Vagina (tissue), 2 donors: Measurements from ENCODE around the gene CHST1. TPM values are rescaled to one million over a fixed set of nuclear protein-coding genes. Genes with fewer than 3 reads are reported as not detected.

Experiments
- DNase-seq, 2 donors: peaks; one replicate each; pipeline ENCODE4 v3.0.0-alpha.2; 2017; ENCODE audit errors: extremely low spot score in 2 of 2
- H3K27ac ChIP-seq: fragments of 200-600 bp; sonication (generic); one replicate; pipeline ENCODE4 v1.5.1; 2019
- H3K27me3 ChIP-seq: fragments of 200-600 bp; sonication (generic); one replicate; pipeline ENCODE4 v1.5.1; 2019
- H3K36me3 ChIP-seq, 2 donors: fragments of 200-600 bp; sonication (generic); one replicate each; pipeline ENCODE4 v1.5.1; 2017 to 2019
- H3K4me1 ChIP-seq: fragments of 200-600 bp; sonication (generic); one replicate; pipeline ENCODE4 v1.5.1; 2019
- H3K4me3 ChIP-seq, 2 donors: fragments of 200-600 bp; sonication (generic); 1 replicate in 1 of 2; 2 replicates in 1 of 2; pipeline ENCODE4 v1.5.1; 2016 to 2019
- H3K9me3 ChIP-seq: fragments of 200-600 bp; sonication (generic); one replicate; pipeline ENCODE4 v1.5.1; 2019
- CTCF ChIP-seq, 3 experiments: fragments of 450-650 bp in 2 of 3; fragments of 200-600 bp in 1 of 3; sonication (generic) in 1 of 3; IDR thresholded peaks; one replicate each; pipeline ENCODE4 v1.5.1; 2017 to 2019; ENCODE audit warnings: antibody characterized with exemption in 3 of 3, mild to moderate bottlenecking in 2 of 3, moderate library complexity in 2 of 3
- POLR2A ChIP-seq, 2 donors: fragments of 450-650 bp; IDR thresholded peaks; one replicate each; pipeline ENCODE4 v1.6.1; 2017; ENCODE audit warnings: antibody characterized with exemption in 2 of 2, mild to moderate bottlenecking in 2 of 2, moderate library complexity in 2 of 2
- POLR2AphosphoS5 ChIP-seq, 2 donors: sonication (generic); formaldehyde crosslinking; IDR thresholded peaks; one replicate each; pipeline ENCODE4 v1.9.0; 2017; ENCODE audit warnings: antibody characterized with exemption in 2 of 2, mild to moderate bottlenecking in 2 of 2, low read depth in 1 of 2; ENCODE audit not compliant: insufficient read depth in 1 of 2
- intact Hi-C: fragments of 100-400 bp; cut with DNase I; formaldehyde crosslinking; loops from one replicate; pipeline ENCODE4 v1.15.1; 2023
- total RNA-seq: library from RNA; depleted of rRNA; stranded (reverse); fragments of >200 nt; gene quantifications from one replicate; pipeline ENCODE4 v1.2.3, GENCODE V29; 2016

CHST1 gene
- total RNA-seq, 1 donor from 2014 or later: 2.0 TPM

GRCh38 chr11:45650166-45651095 lies 15.0 kb downstream of the CHST1 start:
- Histone ChIP-seq H3K27ac (no peak overlapping the region), H3K4me1 (peaks cover 6% of the 10 kb centered on the region), H3K4me3 (no peak overlapping the region), H3K9me3 (no peaks in the 10 kb centered on the region), H3K36me3 (no peaks in the 10 kb centered on the region), H3K27me3 (no peaks in the 10 kb centered on the region)
- peak in 1 of 2 donors; percentile 76 for DNase-seq
- intact Hi-C loops: loop anchor here (10.0 kb wide), 1 partner anchor 286 kb away; no protein-coding TSS in a partner anchor
- TF ChIP-seq CTCF (IDR thresholded peaks at IDR 0.05) (no peak), POLR2AphosphoS5 (IDR thresholded peaks at IDR 0.05; ENCODE audit: insufficient read depth in 1 of 2, low read depth in 1 of 2) (no peak), POLR2A (IDR thresholded peaks at IDR 0.05) (no peak)

- intact Hi-C loops: loop anchor here (10.0 kb wide), 1 partner anchor 285 kb away; no protein-coding TSS in a partner anchor
- no peaks in the 10 kb centered on the region for H3K27me3 ChIP-seq
- DNase-seq: peak in 1 of 2 donors; percentile 47
- H3K4me1 ChIP-seq: no peaks in the 10 kb centered on the region
- H3K27ac ChIP-seq: no peak overlapping the region
- no peaks in the 10 kb centered on the region for H3K36me3 ChIP-seq
- H3K4me3 ChIP-seq: no peak overlapping the region
- TF ChIP-seq CTCF (IDR thresholded peaks at IDR 0.05): no peak
- no peak for TF ChIP-seq POLR2AphosphoS5 (IDR thresholded peaks at IDR 0.05; ENCODE audit: insufficient read depth in 1 of 2, low read depth in 1 of 2)
- TF ChIP-seq POLR2A (IDR thresholded peaks at IDR 0.05): no peak
- no peaks in the 10 kb centered on the region for H3K9me3 ChIP-seq
Measured at GRCh38 chr11:45649544-45650165, 15.8 kb downstream of the CHST1 start.

- no peaks in the 10 kb centered on the region for H3K27me3 ChIP-seq
Measured at GRCh38 chr11:45648931-45649330, 16.5 kb downstream of the CHST1 start.

GRCh38 chr11:45647786-45648185 lies 17.6 kb downstream of the CHST1 start:
- H3K9me3 ChIP-seq: no peaks in the 10 kb centered on the region
- DNase-seq: peak; percentile 34 to 54
- H3K4me3 ChIP-seq: no peak overlapping the region
- no peaks in the 10 kb centered on the region for H3K36me3 ChIP-seq
- TF ChIP-seq CTCF (IDR thresholded peaks at IDR 0.05) (no peak), POLR2A (IDR thresholded peaks at IDR 0.05) (no peak), POLR2AphosphoS5 (IDR thresholded peaks at IDR 0.05; ENCODE audit: insufficient read depth in 1 of 2, low read depth in 1 of 2) (no peak)
- intact Hi-C loops: no loop called here
- no peaks in the 10 kb centered on the region for H3K27me3 ChIP-seq
- no peaks in the 10 kb centered on the region for H3K4me1 ChIP-seq
- no peak overlapping the region for H3K27ac ChIP-seq

More at GRCh38 chr11:45648931-45649330, 16.5 kb downstream of the CHST1 start:
- TF ChIP-seq POLR2AphosphoS5 (IDR thresholded peaks at IDR 0.05; ENCODE audit: insufficient read depth in 1 of 2, low read depth in 1 of 2): no peak
- TF ChIP-seq CTCF (IDR thresholded peaks at IDR 0.05): no peak
- TF ChIP-seq POLR2A (IDR thresholded peaks at IDR 0.05): no peak
- H3K4me1 ChIP-seq: no peaks in the 10 kb centered on the region
- no peak overlapping the region for H3K4me3 ChIP-seq
- H3K36me3 ChIP-seq: no peaks in the 10 kb centered on the region
- H3K9me3 ChIP-seq: no peaks in the 10 kb centered on the region
- no peak for DNase-seq
- no peak overlapping the region for H3K27ac ChIP-seq
- intact Hi-C loops: no loop called here
